B cell (primary cell): ENCODE measurements around the gene SHISA2. TPM values are rescaled to one million over a fixed set of nuclear protein-coding genes. Genes with fewer than 3 reads are reported as not detected.

Experiments
- ATAC-seq: fragments of 200-7000 bp; cut with Tn5 transposase; one replicate; pipeline ENCODE4 v1.10.0; 2021; ENCODE audit warnings: low read depth, mild to moderate bottlenecking, moderate number of reproducible peaks, moderate library complexity
- CTCF ChIA-PET: fragments of 350-600 bp; sonication (Branson Sonifier 250); formaldehyde crosslinking; loops from one replicate; lab custom pipeline; 2021; ENCODE audit warnings: antibody characterized with exemption, inconsistent platforms; lab: Charles Lee
- POLR2A ChIA-PET: fragments of 350-600 bp; sonication (Branson Sonifier 250); formaldehyde crosslinking; loops from one replicate; lab custom pipeline; 2021; ENCODE audit warnings: antibody characterized with exemption; lab: Charles Lee
- DNase-seq: peaks from one replicate; pipeline ENCODE4 v3.0.0; 2013
- H2AFZ ChIP-seq: 2 replicates; pipeline ENCODE4 v1.6.1; 2012; ENCODE audit warnings: mild to moderate bottlenecking, low read depth, low read length; ENCODE audit not compliant: insufficient read depth, poor library complexity, severe bottlenecking
- H3K27ac ChIP-seq, 2 donors: 1 replicate in 1 of 2; 2 replicates in 1 of 2; pipeline ENCODE4 v1.5.1; 2012 to 2013; ENCODE audit warnings: low read length in 2 of 2, mild to moderate bottlenecking in 2 of 2, moderate library complexity in 1 of 2
- H3K27me3 ChIP-seq, 4 experiments: fragments of 200-600 bp in 1 of 4; sonication (generic) in 1 of 4; replicated peaks in 1 of 4; 1 replicate in 2 of 4; 2 replicates in 2 of 4; pipeline versions ENCODE4 v1.6.1 to v1.7.0; 2013 to 2016; ENCODE audit warnings: low read length in 3 of 4, mild to moderate bottlenecking in 2 of 4, mixed read lengths in 1 of 4, moderate library complexity in 1 of 4; ENCODE audit not compliant: insufficient read depth in 4 of 4, control insufficient read depth in 3 of 4; ENCODE audit errors: control extremely low read depth in 1 of 4
- H3K36me3 ChIP-seq, 2 experiments: replicated peaks in 1 of 2; 1 replicate in 1 of 2; 2 replicates in 1 of 2; pipeline versions ENCODE4 v1.6.1 to v1.7.1; 2013; ENCODE audit warnings: low read length in 1 of 2; ENCODE audit not compliant: insufficient read depth in 2 of 2, control insufficient read depth in 1 of 2; ENCODE audit errors: control extremely low read depth in 1 of 2, extremely low read depth in 1 of 2
- H3K4me1 ChIP-seq, 2 donors: fragments of 200-600 bp in 1 of 2; sonication (generic) in 1 of 2; 1 replicate in 1 of 2; 2 replicates in 1 of 2; pipeline versions ENCODE4 v1.5.1 to v1.6.1; 2013 to 2017; ENCODE audit warnings: low read length in 2 of 2; ENCODE audit not compliant: control insufficient read depth in 2 of 2, insufficient read depth in 2 of 2
- H3K4me2 ChIP-seq: replicated peaks from 2 replicates; pipeline ENCODE3; 2012; ENCODE audit warnings: mild to moderate bottlenecking, low read depth, low read length; ENCODE audit not compliant: poor library complexity, severe bottlenecking
- H3K4me3 ChIP-seq, 5 experiments: fragments of 200-600 bp in 1 of 5; sonication (generic) in 1 of 5; 1 replicate in 3 of 5; 2 replicates in 2 of 5; pipeline versions ENCODE4 v1.5.1 to v1.7.0; 2011 to 2016; ENCODE audit warnings: low read length in 4 of 5, mild to moderate bottlenecking in 4 of 5, low read depth in 2 of 5, control low read depth in 1 of 5, moderate library complexity in 1 of 5; ENCODE audit not compliant: insufficient read depth in 1 of 5; ENCODE audit errors: control extremely low read depth in 1 of 5, extremely low read depth in 1 of 5
- H3K79me2 ChIP-seq: fragments of 200-600 bp; sonication (generic); one replicate; pipeline ENCODE4 v1.6.0; 2016; ENCODE audit warnings: low read length; ENCODE audit not compliant: control insufficient read depth, insufficient read depth
- H3K9ac ChIP-seq: fragments of 200-600 bp; sonication (generic); 2 replicates; pipeline ENCODE4 v1.6.1; 2017; ENCODE audit warnings: mild to moderate bottlenecking, low read length, moderate library complexity
- H3K9me3 ChIP-seq, 3 donors: one replicate each; pipeline versions ENCODE4 v1.6.1 to v1.7.1; 2013; ENCODE audit warnings: low read length in 2 of 3; ENCODE audit not compliant: control insufficient read depth in 2 of 3, insufficient read depth in 1 of 3; ENCODE audit errors: control extremely low read depth in 1 of 3
- H4K20me1 ChIP-seq: 2 replicates; pipeline ENCODE4 v1.6.0; 2012; ENCODE audit warnings: mild to moderate bottlenecking, low read length; ENCODE audit not compliant: insufficient read depth, control insufficient read depth, poor library complexity, severe bottlenecking
- H3K27ac Mint-ChIP-seq: one replicate; pipeline ENCODE4 v1.8.0; 2021; ENCODE audit warnings: mixed read lengths
- H3K27me3 Mint-ChIP-seq: one replicate; pipeline ENCODE4 v1.8.0; 2021; ENCODE audit warnings: mixed read lengths
- H3K4me1 Mint-ChIP-seq: one replicate; pipeline ENCODE4 v1.8.0; 2021; ENCODE audit warnings: mixed read lengths
- H3K4me3 Mint-ChIP-seq: one replicate; pipeline ENCODE4 v1.8.0; 2021; ENCODE audit warnings: mixed read lengths
- H3K9me3 Mint-ChIP-seq: one replicate; pipeline ENCODE4 v1.8.0; 2022; ENCODE audit warnings: mixed read lengths; ENCODE audit not compliant: insufficient read depth
- EZH2 ChIP-seq: IDR thresholded peaks from 2 replicates; pipeline ENCODE4 v1.6.1; 2012; ENCODE audit warnings: borderline replicate concordance, low read depth, mild to moderate bottlenecking, moderate library complexity, low read length; ENCODE audit not compliant: insufficient read depth, poor library complexity, severe bottlenecking
- WGBS: methylation state at CpG from one replicate; pipeline ENCODE4 v1.1.5; 2013; ENCODE audit warnings: missing lambda C conversion rate; ENCODE audit not compliant: insufficient coverage; 5-methylcytosine and 5-hydroxymethylcytosine counted together
- intact Hi-C: fragments of 100-400 bp; cut with micrococcal nuclease; formaldehyde crosslinking; loops from one replicate; pipeline ENCODE4 v1.10.0; 2022
- polyA minus RNA-seq: library from RNA; depleted of rRNA, polyadenylated mRNA; stranded (reverse); fragments of >200 nt; gene quantifications from 2 replicates; pipeline ENCODE4 v1.2.3, GENCODE V29; 2012
- polyA plus RNA-seq: library from polyadenylated mRNA; depleted of rRNA; stranded (reverse); fragments of >200 nt; gene quantifications from 2 replicates; pipeline ENCODE4 v1.2.3, GENCODE V29; 2012
- total RNA-seq, 2 donors: library from RNA; stranded (reverse); fragments of 120-200 nt in 1 of 2; gene quantifications; 1 replicate in 1 of 2; 2 replicates in 1 of 2; pipeline versions ENCODE4 v1.2.3 to v1.2.4, GENCODE V29; 2013 to 2022
- TF ChIP-seq, protein P1 (sequence below): fragments of 200-600 bp; IDR thresholded peaks from one replicate; pipeline ENCODE4 v1.8.0; 2022; ENCODE audit warnings: antibody characterized with exemption, mild to moderate bottlenecking

SHISA2 gene
- not detected in 2 replicates for total RNA-seq
- 2.3 TPM for total RNA-seq (2013)
- polyA plus RNA-seq: 0.03 TPM in 1 of 2 replicates, not detected in the other
- 0.07 TPM in 1 of 2 replicates, not detected in the other for polyA minus RNA-seq

DNA sequence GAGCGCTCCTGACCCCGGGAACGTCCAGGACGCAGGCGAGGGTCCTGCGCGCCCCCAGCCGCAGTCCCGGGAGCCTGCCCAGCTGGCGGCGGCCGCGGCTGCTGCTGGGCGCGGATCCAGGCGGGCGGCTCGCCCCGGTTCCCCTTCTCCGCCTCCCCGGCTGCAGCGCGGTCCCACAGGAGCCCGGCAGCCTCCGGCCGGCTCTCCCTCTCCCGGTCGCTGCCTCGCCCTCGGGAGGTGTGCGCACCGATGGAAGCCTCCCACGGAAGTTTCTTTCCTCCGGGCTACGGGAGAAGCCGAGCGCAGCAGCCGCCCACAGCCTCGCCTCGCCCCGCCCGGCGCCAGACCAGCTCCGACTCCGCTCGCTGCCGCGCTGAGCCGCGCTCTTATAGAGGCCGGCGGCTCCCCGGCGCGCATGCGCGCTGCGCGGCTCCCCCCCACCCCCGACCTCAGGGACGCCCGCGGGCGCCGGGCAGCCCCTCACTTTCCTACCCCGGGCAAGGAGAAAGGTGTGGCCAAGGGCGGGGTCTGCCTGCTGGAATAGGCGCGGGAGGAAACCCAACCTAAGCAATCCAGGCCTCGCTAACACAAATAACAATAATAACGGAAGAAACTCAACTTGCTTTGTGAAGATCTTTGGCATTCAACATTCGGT is at the start of gene SHISA2:
SHISA2 (minus strand) TSS at position 360 of the 655 bp plus-strand sequence. CDS start 1,041 bp downstream, outside the sequence.
- intact Hi-C loops: no loop called here
- Histone ChIP-seq H3K4me2 (peak within 1 kb of the TSS; percentile 57), H3K36me3 (no peaks in the 10 kb centered on the region), H3K9ac (no peak within 1 kb of the TSS), H3K4me1 (peaks cover 5 to 18% of the 10 kb centered on the region in 2 donors), H3K27ac (no peak within 1 kb of the TSS), H3K27me3 (peaks cover 0 to 41% (median 25%) of the 10 kb centered on the region in 4 experiments), H4K20me1 (no peaks in the 10 kb centered on the region), H3K9me3 (peaks cover 0 to 7% (median 0%) of the 10 kb centered on the region in 3 donors), H3K4me3 (peak within 1 kb of the TSS in 2 of 5 experiments; percentile 19 to 29), H2AFZ (peak within 1 kb of the TSS; percentile 42), H3K79me2 (no peaks in the 10 kb centered on the region)
- DNase-seq (peak; percentile 36), ATAC-seq (peak; percentile 49)
- ChIA-PET CTCF (no interaction called here), POLR2A (no interaction called here)
- Mint-ChIP-seq H3K9me3 (no peaks in the 10 kb centered on the region), H3K4me1 (peaks cover 8% of the 10 kb centered on the region), H3K27ac (no peak within 1 kb of the TSS), H3K27me3 (peaks cover 39% of the 10 kb centered on the region), H3K4me3 (peak within 1 kb of the TSS; percentile 61)
- TF ChIP-seq, protein P1, sequence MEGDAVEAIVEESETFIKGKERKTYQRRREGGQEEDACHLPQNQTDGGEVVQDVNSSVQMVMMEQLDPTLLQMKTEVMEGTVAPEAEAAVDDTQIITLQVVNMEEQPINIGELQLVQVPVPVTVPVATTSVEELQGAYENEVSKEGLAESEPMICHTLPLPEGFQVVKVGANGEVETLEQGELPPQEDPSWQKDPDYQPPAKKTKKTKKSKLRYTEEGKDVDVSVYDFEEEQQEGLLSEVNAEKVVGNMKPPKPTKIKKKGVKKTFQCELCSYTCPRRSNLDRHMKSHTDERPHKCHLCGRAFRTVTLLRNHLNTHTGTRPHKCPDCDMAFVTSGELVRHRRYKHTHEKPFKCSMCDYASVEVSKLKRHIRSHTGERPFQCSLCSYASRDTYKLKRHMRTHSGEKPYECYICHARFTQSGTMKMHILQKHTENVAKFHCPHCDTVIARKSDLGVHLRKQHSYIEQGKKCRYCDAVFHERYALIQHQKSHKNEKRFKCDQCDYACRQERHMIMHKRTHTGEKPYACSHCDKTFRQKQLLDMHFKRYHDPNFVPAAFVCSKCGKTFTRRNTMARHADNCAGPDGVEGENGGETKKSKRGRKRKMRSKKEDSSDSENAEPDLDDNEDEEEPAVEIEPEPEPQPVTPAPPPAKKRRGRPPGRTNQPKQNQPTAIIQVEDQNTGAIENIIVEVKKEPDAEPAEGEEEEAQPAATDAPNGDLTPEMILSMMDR: no peak
- no peak for TF ChIP-seq EZH2
- 2% methylated on average over 71 of the region's 72 CpGs for WGBS
